ENCODE measurements around the gene NEGR1. TPM values are rescaled to one million over a fixed set of nuclear protein-coding genes. Genes with fewer than 3 reads are reported as not detected.

The NEGR1 gene
- total and polyA plus RNA-seq, 9 of the 15 experiments (the other 6 are each of a cell fraction or from before 2014, with no cell fraction given), result not detected

- no peak overlapping the region for H3K4me2 ChIP-seq (ENCODE audit: insufficient read depth, low read length)
- no peaks in the 10 kb centered on the region for H4K20me1 ChIP-seq (replicated peaks; ENCODE audit: control insufficient read depth, insufficient read depth, low read length)
- H3K36me3 ChIP-seq (ENCODE audit: control insufficient read depth, insufficient read depth, low read length), result no peaks in the 10 kb centered on the region
- no peak overlapping the region for H2AFZ ChIP-seq (ENCODE audit: low read depth, low read length)
- H3K9ac ChIP-seq (ENCODE audit: insufficient read depth in 1 of 2, low read depth in 2 of 2, low read length in 2 of 2), result no peak overlapping the region
- ATAC-seq (no peak), FAIRE-seq (no peak), DNase-seq (ENCODE audit: extremely low read depth in 1 of 4, low spot score in 3 of 4) (no peak)
- no peak overlapping the region for H3K4me3 ChIP-seq
- POLR2A ChIA-PET, result no interaction called here
- in situ Hi-C loops (cut with MboI), result no loop called here
- H3K79me2 ChIP-seq (ENCODE audit: control insufficient read depth, insufficient read depth, low read length), result no peaks in the 10 kb centered on the region
- H3K9me1 ChIP-seq (ENCODE audit: control insufficient read depth, insufficient read depth, low read length), result no peaks in the 10 kb centered on the region
- H3K27me3 ChIP-seq (ENCODE audit: control insufficient read depth in 2 of 2, insufficient read depth in 2 of 2, low read length in 2 of 2), result no peaks in the 10 kb centered on the region
- H3K9me3 ChIP-seq (replicated peaks; ENCODE audit: control insufficient read depth, insufficient read depth, low read depth, low read length), result no peaks in the 10 kb centered on the region
- no peak for TF ChIP-seq NFE2 (IDR thresholded peaks at IDR 0.05; ENCODE audit: low read depth)
- TF ChIP-seq, protein P1, sequence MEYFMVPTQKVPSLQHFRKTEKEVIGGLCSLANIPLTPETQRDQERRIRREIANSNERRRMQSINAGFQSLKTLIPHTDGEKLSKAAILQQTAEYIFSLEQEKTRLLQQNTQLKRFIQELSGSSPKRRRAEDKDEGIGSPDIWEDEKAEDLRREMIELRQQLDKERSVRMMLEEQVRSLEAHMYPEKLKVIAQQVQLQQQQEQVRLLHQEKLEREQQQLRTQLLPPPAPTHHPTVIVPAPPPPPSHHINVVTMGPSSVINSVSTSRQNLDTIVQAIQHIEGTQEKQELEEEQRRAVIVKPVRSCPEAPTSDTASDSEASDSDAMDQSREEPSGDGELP (CRISPR knock-in tag; IDR thresholded peaks at IDR 0.05; ENCODE audit: borderline replicate concordance), result no peak
- TF ChIP-seq ZNF764 (CRISPR knock-in tag; IDR thresholded peaks at IDR 0.05; ENCODE audit: low read depth), result no peak
- no peak for TF ChIP-seq KAT8 (IDR thresholded peaks at IDR 0.05; ENCODE audit: low read depth)
- no peak for TF ChIP-seq TCFL5 (CRISPR knock-in tag; conservative IDR thresholded peaks at IDR 0.05)
- TF ChIP-seq ZNF143 (CRISPR knock-in tag; IDR thresholded peaks at IDR 0.05), result no peak
- no peak for TF ChIP-seq GATA2 (CRISPR knock-in tag; IDR thresholded peaks at IDR 0.05)
- no peak overlapping the region for H3K27ac ChIP-seq (ENCODE audit: extremely low read depth, low read depth, low read length)
- CTCF ChIA-PET (ENCODE audit: low intra/inter-chr PET ratio), result no interaction called here
- WGBS (ENCODE audit: insufficient coverage, low coverage, missing lambda C conversion rate), result 2% methylated on average over 4 of the region's 4 CpGs
- intact Hi-C loops (cut with micrococcal nuclease), result no loop called here
- no TSS peak for BruUV-seq (replicated peaks)
- H3K4me1 ChIP-seq (replicated peaks in 1 of 2; ENCODE audit: control insufficient read depth in 2 of 2, insufficient read depth in 2 of 2, low read length in 2 of 2), result no peaks in the 10 kb centered on the region
Measured at GRCh38 chr1:71839876-71840275, 442.5 kb downstream of the NEGR1 start.
